ENCODE results near the gene LAT.

The LAT gene

GRCh38 chr16:29024278-29024677, 39.4 kb downstream of the LAT start:
- no peak for DNase-seq (ENCODE audit: extremely low spot score)
- ChIA-PET POLR2A (no interaction called here), CTCF (interaction anchor here (1.3 kb wide), 1 partner anchor 24 kb away, joined by 3 read pairs; no protein-coding TSS in a partner anchor)
- no peak for TF ChIP-seq CTCF (IDR thresholded peaks at IDR 0.05; ENCODE audit: control extremely low read depth, extremely low read depth, low read depth, missing control alignments)

GRCh38 chr16:29025218-29025617, 40.4 kb downstream of the LAT start:
- ChIA-PET POLR2A (no interaction called here), CTCF (no interaction called here)
- no peak for TF ChIP-seq CTCF (IDR thresholded peaks at IDR 0.05; ENCODE audit: control extremely low read depth, extremely low read depth, low read depth, missing control alignments)
- no peak for DNase-seq (ENCODE audit: extremely low spot score)

- DNase-seq (ENCODE audit: extremely low spot score), result no peak
- no peak for TF ChIP-seq CTCF (IDR thresholded peaks at IDR 0.05; ENCODE audit: control extremely low read depth, extremely low read depth, low read depth, missing control alignments)
- ChIA-PET POLR2A (no interaction called here), CTCF (no interaction called here)
Observed at GRCh38 chr16:29025735-29026134, 40.9 kb downstream of the LAT start.

- CTCF ChIA-PET, result no interaction called here
- DNase-seq (ENCODE audit: extremely low spot score), result no peak
- no peak for TF ChIP-seq CTCF (IDR thresholded peaks at IDR 0.05; ENCODE audit: control extremely low read depth, extremely low read depth, low read depth, missing control alignments)
- POLR2A ChIA-PET, result no interaction called here
Observed at GRCh38 chr16:29028457-29029167, 43.8 kb downstream of the LAT start.

- POLR2A ChIA-PET, result no interaction called here
- TF ChIP-seq CTCF (IDR thresholded peaks at IDR 0.05; ENCODE audit: control extremely low read depth, extremely low read depth, low read depth, missing control alignments), result no peak
- CTCF ChIA-PET, result no interaction called here
- peak; percentile 70 for DNase-seq (ENCODE audit: extremely low spot score)
Observed at GRCh38 chr16:29029168-29029994, 44.5 kb downstream of the LAT start.

- ChIA-PET CTCF (no interaction called here), POLR2A (no interaction called here)
- no peak for TF ChIP-seq CTCF (IDR thresholded peaks at IDR 0.05; ENCODE audit: control extremely low read depth, extremely low read depth, low read depth, missing control alignments)
- DNase-seq (ENCODE audit: extremely low spot score), result no peak
Observed at GRCh38 chr16:29030086-29030840, 45.4 kb downstream of the LAT start.

Data from GM10248 (cell line).